ENCODE data around the gene PAK6.

The PAK6 gene

GRCh38 chr15:40241269-40242212 is 2.7 kb downstream of the PAK6 start:
- no peak for DNase-seq

- DNase-seq, result no peak
Measured at GRCh38 chr15:40242213-40242599, 3.3 kb downstream of the PAK6 start.

- no peak for DNase-seq
Measured at GRCh38 chr15:40242601-40243000, 3.7 kb downstream of the PAK6 start.

GRCh38 chr15:40243126-40243810 is 4.4 kb downstream of the PAK6 start:
- no peak for DNase-seq

- DNase-seq, result peak; percentile 85
Measured at GRCh38 chr15:40244961-40245523, 6.2 kb downstream of the PAK6 start.

- DNase-seq, result no peak
Measured at GRCh38 chr15:40245666-40246450, 7.0 kb downstream of the PAK6 start.

- no peak for DNase-seq
Measured at GRCh38 chr15:40246496-40247280, 7.8 kb downstream of the PAK6 start.

- no peak for DNase-seq
Measured at GRCh38 chr15:40247406-40247971, 8.6 kb downstream of the PAK6 start.

GRCh38 chr15:40248006-40248783 is 9.3 kb downstream of the PAK6 start:
- no peak for DNase-seq

GRCh38 chr15:40249477-40250303 is 10.8 kb downstream of the PAK6 start:
- DNase-seq, result no peak

- DNase-seq, result no peak
Measured at GRCh38 chr15:40250304-40250656, 11.4 kb downstream of the PAK6 start.

- DNase-seq, result no peak
Measured at GRCh38 chr15:40250771-40251483, 12.1 kb downstream of the PAK6 start.

- DNase-seq, result no peak
Measured at GRCh38 chr15:40251486-40252140, 12.8 kb downstream of the PAK6 start.

GRCh38 chr15:40252141-40252437 is 13.2 kb downstream of the PAK6 start:
- no peak for DNase-seq

- DNase-seq, result peak; percentile 55
Measured at GRCh38 chr15:40252438-40253166, 13.7 kb downstream of the PAK6 start.

GRCh38 chr15:40253167-40253790 is 14.4 kb downstream of the PAK6 start:
- no peak for DNase-seq

GRCh38 chr15:40254452-40254851 is 15.6 kb downstream of the PAK6 start:
- no peak for DNase-seq

GRCh38 chr15:40255033-40255432 is 16.2 kb downstream of the PAK6 start:
- DNase-seq, result no peak

Measured in NCI-H510A (cell line).